H1 (cell line): ENCODE results near the gene ANKRD36. TPM values are rescaled to one million over a fixed set of nuclear protein-coding genes. Genes with fewer than 3 reads are reported as not detected.
"Not testable (repeated sequence)": the region's sequence is repeated elsewhere in the genome, so short reads cannot be mapped to it uniquely, and the experiment has no call there.

ENCODE experiments used
- CTCF ChIA-PET: fragments of 300-600 bp; sonication (Branson Sonifier 250); formaldehyde crosslinking; loops from one replicate; lab custom pipeline; 2021; ENCODE audit not compliant: partially characterized antibody; lab: Charles Lee
- POLR2A ChIA-PET: fragments of 300-600 bp; sonication (Branson Sonifier 250); formaldehyde crosslinking; loops from one replicate; lab custom pipeline; 2021; ENCODE audit warnings: inconsistent platforms; ENCODE audit not compliant: partially characterized antibody; lab: Charles Lee
- DNase-seq, 2 experiments: peaks; one replicate each; pipeline versions ENCODE4 v3.0.0 to v3.0.0-alpha.2; 2010 to 2022; ENCODE audit warnings: low spot score in 2 of 2, low read depth in 1 of 2, mixed read lengths in 1 of 2
- FAIRE-seq: peaks from 2 replicates; lab custom pipeline; 2011; peaks lifted over from hg19 to GRCh38; lab: Jason Lieb, UNC
- H2AFZ ChIP-seq: 2 replicates; pipeline ENCODE4 v1.8.1; 2012; ENCODE audit warnings: low read length, inconsistent platforms
- H2AK5ac ChIP-seq: 2 replicates; pipeline ENCODE4 v1.6.1; 2013; ENCODE audit warnings: low read depth, low read length
- H2BK120ac ChIP-seq: replicated peaks from 2 replicates; pipeline ENCODE3; 2013; ENCODE audit warnings: low read depth, low read length, inconsistent platforms
- H2BK12ac ChIP-seq: 2 replicates; pipeline ENCODE4 v1.6.1; 2013; ENCODE audit warnings: low read depth, low read length
- H2BK15ac ChIP-seq: 2 replicates; pipeline ENCODE4 v1.6.1; 2013; ENCODE audit warnings: low read length
- H2BK20ac ChIP-seq: 2 replicates; pipeline ENCODE4 v1.6.1; 2013; ENCODE audit warnings: low read length
- H2BK5ac ChIP-seq: 2 replicates; pipeline ENCODE4 v1.6.1; 2013; ENCODE audit warnings: low read depth, low read length
- H3K14ac ChIP-seq: 2 replicates; pipeline ENCODE4 v1.6.1; 2013; ENCODE audit warnings: inconsistent platforms; ENCODE audit not compliant: insufficient read length
- H3K18ac ChIP-seq: 2 replicates; pipeline ENCODE4 v1.6.1; 2013; ENCODE audit warnings: low read length; ENCODE audit errors: extremely low read depth
- H3K23ac ChIP-seq: 2 replicates; pipeline ENCODE4 v1.6.1; 2013; ENCODE audit warnings: inconsistent platforms; ENCODE audit not compliant: insufficient read length
- H3K23me2 ChIP-seq: 2 replicates; pipeline ENCODE4 v1.6.1; 2013; ENCODE audit warnings: low read depth, low read length
- H3K27ac ChIP-seq: 2 replicates; pipeline ENCODE4 v1.6.1; 2011; ENCODE audit warnings: low read depth, low read length, inconsistent platforms
- H3K27me3 ChIP-seq, 4 experiments: replicated peaks in 1 of 4; 1 replicate in 1 of 4; 2 replicates in 3 of 4; pipeline versions ENCODE4 v1.6.1 to v1.8.1; 2011 to 2013; ENCODE audit warnings: low read length in 3 of 4, mild to moderate bottlenecking in 3 of 4, inconsistent platforms in 2 of 4, mixed read lengths in 2 of 4, moderate library complexity in 1 of 4; ENCODE audit not compliant: control insufficient read depth in 3 of 4, insufficient read depth in 3 of 4; ENCODE audit errors: extremely low read depth in 1 of 4
- H3K36me3 ChIP-seq, 4 experiments: 2 replicates each; pipeline versions ENCODE4 v1.6.1 to v1.8.1; 2011 to 2013; ENCODE audit warnings: mild to moderate bottlenecking in 4 of 4, low read length in 3 of 4, moderate library complexity in 2 of 4, control low read depth in 1 of 4, inconsistent platforms in 1 of 4; ENCODE audit not compliant: insufficient read depth in 4 of 4, control insufficient read depth in 2 of 4
- H3K4ac ChIP-seq: replicated peaks from 2 replicates; pipeline ENCODE3; 2013; ENCODE audit warnings: low read length, low read depth, mixed read lengths, inconsistent platforms; ENCODE audit not compliant: insufficient read length
- H3K4me1 ChIP-seq, 4 experiments: replicated peaks in 1 of 4; 1 replicate in 1 of 4; 2 replicates in 3 of 4; pipeline versions ENCODE4 v1.6.1 to v1.8.1; 2011 to 2013; ENCODE audit warnings: low read length in 3 of 4, inconsistent platforms in 2 of 4, mixed read lengths in 1 of 4; ENCODE audit not compliant: insufficient read depth in 4 of 4, control insufficient read depth in 3 of 4
- H3K4me2 ChIP-seq, 2 experiments: 2 replicates each; pipeline versions ENCODE4 v1.6.1 to v1.8.1; 2011 to 2013; ENCODE audit warnings: low read depth in 2 of 2, low read length in 2 of 2, control low read depth in 1 of 2, inconsistent platforms in 1 of 2, mild to moderate bottlenecking in 1 of 2; ENCODE audit not compliant: insufficient read depth in 1 of 2
- H3K4me3 ChIP-seq, 4 experiments: fragments of 200-600, 300-600 bp in 1 of 4; sonication (generic), shearing (Covaris generic), sonication (Bioruptor Twin) in 1 of 4; 2 replicates each; pipeline versions ENCODE4 v1.5.1 to v1.8.1; 2011 to 2016; ENCODE audit warnings: low read length in 4 of 4, low read depth in 3 of 4, control low read depth in 2 of 4, inconsistent platforms in 2 of 4, mild to moderate bottlenecking in 2 of 4, mixed read lengths in 1 of 4, moderate library complexity in 1 of 4; ENCODE audit not compliant: insufficient read depth in 2 of 4; ENCODE audit errors: extremely low read depth in 1 of 4
- H3K56ac ChIP-seq: replicated peaks from 2 replicates; pipeline ENCODE3; 2013; ENCODE audit warnings: low read depth, mild to moderate bottlenecking, mixed read lengths, low read length, inconsistent platforms; ENCODE audit not compliant: insufficient read length
- H3K79me1 ChIP-seq: 2 replicates; pipeline ENCODE4 v1.6.1; 2013; ENCODE audit warnings: low read depth, low read length, control low read depth
- H3K79me2 ChIP-seq, 2 experiments: 2 replicates each; pipeline versions ENCODE4 v1.6.1 to v1.8.1; 2012 to 2013; ENCODE audit warnings: low read length in 2 of 2, mild to moderate bottlenecking in 2 of 2, inconsistent platforms in 1 of 2; ENCODE audit not compliant: insufficient read depth in 2 of 2, control insufficient read depth in 1 of 2
- H3K9ac ChIP-seq, 4 experiments: replicated peaks in 1 of 4; 1 replicate in 1 of 4; 2 replicates in 3 of 4; pipeline versions ENCODE4 v1.6.1 to v1.8.1; 2011 to 2013; ENCODE audit warnings: low read depth in 3 of 4, low read length in 3 of 4, control low read depth in 2 of 4, mild to moderate bottlenecking in 2 of 4, moderate library complexity in 2 of 4, inconsistent platforms in 1 of 4; ENCODE audit errors: extremely low read depth in 1 of 4
- H3K9me3 ChIP-seq, 2 experiments: 2 replicates each; pipeline versions ENCODE4 v1.6.1 to v1.8.1; 2012 to 2013; ENCODE audit warnings: mild to moderate bottlenecking in 2 of 2, moderate library complexity in 2 of 2, control low read depth in 1 of 2, inconsistent platforms in 1 of 2, low read depth in 1 of 2, low read length in 1 of 2, mixed read lengths in 1 of 2; ENCODE audit not compliant: insufficient read depth in 2 of 2
- H4K20me1 ChIP-seq, 2 experiments: replicated peaks in 1 of 2; 2 replicates each; pipeline versions ENCODE3 to v1.8.1; 2011 to 2013; ENCODE audit warnings: inconsistent platforms in 2 of 2, low read length in 2 of 2, mild to moderate bottlenecking in 1 of 2; ENCODE audit not compliant: insufficient read depth in 2 of 2, control insufficient read depth in 1 of 2
- H4K5ac ChIP-seq: 2 replicates; pipeline ENCODE4 v1.6.1; 2013; ENCODE audit warnings: low read length, low read depth, mixed read lengths, inconsistent platforms; ENCODE audit not compliant: insufficient read length
- H4K8ac ChIP-seq: 2 replicates; pipeline ENCODE4 v1.8.0; 2013; ENCODE audit warnings: mild to moderate bottlenecking, moderate library complexity, low read length, inconsistent platforms; ENCODE audit not compliant: insufficient read depth; ENCODE audit errors: extremely low read depth
- H4K91ac ChIP-seq: replicated peaks from 2 replicates; pipeline ENCODE3; 2013; ENCODE audit warnings: low read length, mixed read lengths, inconsistent platforms; ENCODE audit not compliant: insufficient read length
- whole genome bisulfite sequencing, 2 experiments: shearing (Covaris generic) in 1 of 2; methylation state at CpG; one replicate each; pipeline versions ENCODE4 v1.1.6 to v1.1.7; 2013 to 2015; ENCODE audit warnings: low lambda C conversion rate in 2 of 2, mixed read lengths in 2 of 2, inconsistent platforms in 1 of 2, low coverage in 1 of 2, missing lambda C conversion rate in 1 of 2; ENCODE audit not compliant: insufficient replicate concordance in 2 of 2, insufficient coverage in 1 of 2, insufficient read length in 1 of 2; ENCODE audit errors: extremely low coverage in 1 of 2, missing lambda C conversion rate in 1 of 2; 5-methylcytosine and 5-hydroxymethylcytosine counted together
- polyA plus RNA-seq, 7 experiments: library from polyadenylated mRNA; depleted of rRNA in 3 of 7; stranded (reverse) in 5 of 7; unstranded in 2 of 7; fragments of >200 nt in 5 of 7; fragments of 200-250 nt in 2 of 7; gene quantifications; 1 replicate in 5 of 7; 2 replicates in 1 of 7; 4 replicates in 1 of 7; pipeline versions ENCODE4 v1.2.1 to v1.2.3, GENCODE V29; 2011 to 2013; ENCODE audit warnings: missing spikeins in 2 of 7, mixed read lengths in 2 of 7
- total RNA-seq: library from RNA; stranded (reverse); fragmentation: NEBNext Ultra II Directional; extraction: Animal tissue kit (Norgen Biotek cat#: 25700); gene quantifications from 2 replicates; pipeline ENCODE4 v1.2.1, GENCODE V29; 2021

Gene ANKRD36
- total and polyA plus RNA-seq, 2 of the 8 experiments (the other 6 are each of a cell fraction or from before 2014, with no cell fraction given), result 2.7 to 12.3 TPM

- FAIRE-seq, H3K27me3 ChIP-seq, H3K36me3 ChIP-seq: not testable (repeated sequence)
Measured at GRCh38 chr2:97088706-97089105, 24.2 kb upstream of the ANKRD36 start.

GRCh38 chr2:97092946-97093345, 20.0 kb upstream of the ANKRD36 start:
- H2BK20ac ChIP-seq, H2BK12ac ChIP-seq, H4K91ac ChIP-seq, H3K18ac ChIP-seq, H3K56ac ChIP-seq, H3K4me3 ChIP-seq, H2BK15ac ChIP-seq, DNase-seq, H3K4me1 ChIP-seq, H3K9ac ChIP-seq, H2BK120ac ChIP-seq, H2AK5ac ChIP-seq, H3K4me2 ChIP-seq, H3K23ac ChIP-seq, H3K79me1 ChIP-seq, H4K20me1 ChIP-seq, H3K27ac ChIP-seq, H4K8ac ChIP-seq, H3K14ac ChIP-seq, FAIRE-seq, H4K5ac ChIP-seq, H3K79me2 ChIP-seq, H3K23me2 ChIP-seq, H3K4ac ChIP-seq, H2AFZ ChIP-seq, H3K27me3 ChIP-seq, POLR2A ChIA-PET, H3K36me3 ChIP-seq, H3K9me3 ChIP-seq, H2BK5ac ChIP-seq: not testable (repeated sequence)
- CTCF ChIA-PET, result interaction anchor here (1.6 kb wide), 1 partner anchor 19 kb away, joined by 8 read pairs; no protein-coding TSS in a partner anchor
- WGBS, 2 experiments, result 85% methylated on average over 1 of the region's 2 CpGs; no CpG with 5 or more reads in 1 of the 2 experiments

More at GRCh38 chr2:97088706-97089105, 24.2 kb upstream of the ANKRD36 start:
- H3K79me1 ChIP-seq, H3K14ac ChIP-seq, H3K27ac ChIP-seq, DNase-seq, H4K8ac ChIP-seq, H2AK5ac ChIP-seq, H3K9ac ChIP-seq, H4K20me1 ChIP-seq, H3K23me2 ChIP-seq, H3K79me2 ChIP-seq, H3K4me2 ChIP-seq, H2AFZ ChIP-seq, H2BK12ac ChIP-seq, H3K9me3 ChIP-seq, H4K91ac ChIP-seq, H3K18ac ChIP-seq, H3K4me3 ChIP-seq, H3K56ac ChIP-seq, H2BK20ac ChIP-seq, H3K4me1 ChIP-seq, H2BK5ac ChIP-seq, H3K23ac ChIP-seq, CTCF ChIA-PET, H2BK120ac ChIP-seq, POLR2A ChIA-PET, H2BK15ac ChIP-seq, H3K4ac ChIP-seq, H4K5ac ChIP-seq: not testable (repeated sequence)
- WGBS, 2 experiments, result 100% methylated on average over 1 of the region's 1 CpG; no CpG with 5 or more reads in 1 of the 2 experiments
